A549 (cell line): ENCODE data around the gene HS3ST1. TPM values are rescaled to one million over a fixed set of nuclear protein-coding genes. Genes with fewer than 3 reads are reported as not detected.

ENCODE experiments used
- ATAC-seq, 2 experiments: fragments of 200-7000 bp in 1 of 2; fragments of >200 bp in 1 of 2; cut with Nextera tagmentation in 1 of 2; cut with Tn5 transposase in 1 of 2; 3 replicates each; pipeline versions ENCODE4 v1.8.0 to v1.9.1; 2018 to 2020; ENCODE audit warnings: mild to moderate bottlenecking in 1 of 2, moderate library complexity in 1 of 2
- CTCF ChIA-PET: fragments of 300-600 bp; sonication (Branson Sonifier 250); formaldehyde crosslinking; extraction: SDS; loops from one replicate; lab custom pipeline; 2021; ENCODE audit warnings: antibody characterized with exemption, inconsistent platforms; lab: Yijun Ruan, JAX
- POLR2A ChIA-PET: fragments of 350-600 bp; formaldehyde crosslinking; extraction: SDS; loops from one replicate; lab custom pipeline; 2021; ENCODE audit warnings: antibody characterized with exemption, inconsistent platforms; lab: Yijun Ruan, JAX
- DNase-seq, 2 experiments: peaks; one replicate each; pipeline versions ENCODE4 v3.0.0 to v3.0.0-alpha.2; 2011 to 2016; ENCODE audit warnings: low read depth in 1 of 2, low spot score in 1 of 2
- FAIRE-seq: peaks from 2 replicates; lab custom pipeline; 2011; peaks lifted over from hg19 to GRCh38; lab: Jason Lieb, UNC
- H3K27ac ChIP-seq, 2 experiments: fragments of >200 bp; sonication (Bioruptor Twin); formaldehyde crosslinking; 3 replicates each; pipeline ENCODE4 v1.5.1; 2016 to 2017
- H3K4me1 ChIP-seq: fragments of >200 bp; sonication (Bioruptor Twin); formaldehyde crosslinking; 3 replicates; pipeline ENCODE4 v1.6.1; 2016
- H3K4me2 ChIP-seq: fragments of >200 bp; sonication (Bioruptor Twin); formaldehyde crosslinking; 3 replicates; pipeline ENCODE4 v1.6.1; 2016
- H3K4me3 ChIP-seq: fragments of >200 bp; sonication (Bioruptor Twin); formaldehyde crosslinking; 3 replicates; pipeline ENCODE4 v1.5.1; 2016
- H3K9me3 ChIP-seq: fragments of >200 bp; sonication (Bioruptor Twin); formaldehyde crosslinking; 3 replicates; pipeline ENCODE4 v1.6.1; 2016
- CEBPB ChIP-seq, 2 experiments: fragments of >200 bp in 1 of 2; sonication (Bioruptor Twin) in 1 of 2; formaldehyde crosslinking in 1 of 2; IDR thresholded peaks; 2 replicates each; pipeline ENCODE4 v1.6.1; 2012 to 2016
- CHD2 ChIP-seq: fragments of 150-350 bp; IDR thresholded peaks from 2 replicates; pipeline ENCODE4 v1.6.1; 2014; ENCODE audit warnings: low read length; ENCODE audit not compliant: partially characterized antibody
- CHD4 ChIP-seq: fragments of 200-600 bp; sonication (generic); IDR thresholded peaks from 2 replicates; pipeline ENCODE4 v1.6.1; 2016; ENCODE audit warnings: antibody characterized with exemption, mild to moderate bottlenecking, borderline replicate concordance
- CTCF ChIP-seq: fragments of >200 bp; sonication (Bioruptor Twin); formaldehyde crosslinking; IDR thresholded peaks from 3 replicates; pipeline ENCODE4 v1.5.1; 2016
- FOSL2 ChIP-seq, 2 experiments: fragments of 450-650 bp in 1 of 2; fragments of >200 bp in 1 of 2; sonication (Bioruptor Twin) in 1 of 2; formaldehyde crosslinking; IDR thresholded peaks; 2 replicates each; pipeline versions ENCODE4 v1.5.0 to v1.6.1; 2016 to 2020; ENCODE audit warnings: mild to moderate bottlenecking in 1 of 2, moderate library complexity in 1 of 2
- JUNB ChIP-seq: fragments of >200 bp; sonication (Bioruptor Twin); formaldehyde crosslinking; IDR thresholded peaks from 2 replicates; pipeline ENCODE4 v1.6.1; 2016
- MYC ChIP-seq: IDR thresholded peaks from 2 replicates; pipeline ENCODE4 v1.6.1; 2012; ENCODE audit warnings: mild to moderate bottlenecking, inconsistent platforms, low read length, improper control_type of control experiment, borderline replicate concordance
- NFE2L2 ChIP-seq: fragments of 150-350 bp; conservative IDR thresholded peaks from 2 replicates; pipeline ENCODE4 v1.6.1; 2014; ENCODE audit warnings: low read length
- PBX3 ChIP-seq: IDR thresholded peaks from 2 replicates; pipeline ENCODE4 v1.6.1; 2012
- RAD21 ChIP-seq, 2 experiments: fragments of >200 bp in 1 of 2; sonication (Bioruptor Twin) in 1 of 2; formaldehyde crosslinking in 1 of 2; IDR thresholded peaks in 1 of 2; conservative IDR thresholded peaks in 1 of 2; 2 replicates in 1 of 2; 3 replicates in 1 of 2; pipeline ENCODE4 v1.6.1; 2012 to 2018; ENCODE audit warnings: inconsistent platforms in 1 of 2
- RARB ChIP-seq: fragments of 250-450 bp; sonication (Bioruptor Pico); IDR thresholded peaks from 2 replicates; pipeline ENCODE4 v1.8.0; 2021; ENCODE audit warnings: mild to moderate bottlenecking, moderate library complexity
- RCOR1 ChIP-seq: fragments of 150-350 bp; IDR thresholded peaks from 2 replicates; pipeline ENCODE4 v1.6.1; 2014; ENCODE audit warnings: antibody characterized with exemption, low read length, low read depth
- RFX5 ChIP-seq: fragments of 450-650 bp; IDR thresholded peaks from 2 replicates; pipeline ENCODE4 v1.7.1; 2014; ENCODE audit warnings: antibody characterized with exemption, mild to moderate bottlenecking, moderate library complexity
- RNF2 ChIP-seq: fragments of 200-600 bp; sonication (generic); IDR thresholded peaks from 2 replicates; pipeline ENCODE4 v1.6.1; 2016; ENCODE audit warnings: low read depth, mild to moderate bottlenecking, antibody characterized with exemption, moderate library complexity, borderline replicate concordance
- SMC3 ChIP-seq: fragments of >200 bp; sonication (Bioruptor Twin); formaldehyde crosslinking; IDR thresholded peaks from 3 replicates; pipeline ENCODE4 v1.6.1; 2018; ENCODE audit warnings: inconsistent platforms
- SREBF2 ChIP-seq: fragments of 450-650 bp; IDR thresholded peaks from 2 replicates; pipeline ENCODE4 v1.6.1; 2014; ENCODE audit warnings: mild to moderate bottlenecking, moderate library complexity
- ZFP36 ChIP-seq: fragments of 450-650 bp; IDR thresholded peaks from 2 replicates; pipeline ENCODE4 v1.6.1; 2014; ENCODE audit warnings: borderline replicate concordance; ENCODE audit not compliant: partially characterized antibody
- ZNF302 ChIP-seq: fragments of 250-450 bp; sonication (Bioruptor Pico); IDR thresholded peaks from 2 replicates; pipeline ENCODE4 v1.9.0; 2021; ENCODE audit warnings: inconsistent platforms, mild to moderate bottlenecking, moderate library complexity
- WGBS: methylation state at CpG from one replicate; pipeline ENCODE4 v1.1.6; 2017; ENCODE audit errors: missing lambda C conversion rate; 5-methylcytosine and 5-hydroxymethylcytosine counted together
- polyA plus RNA-seq, 4 experiments: library from polyadenylated mRNA; depleted of rRNA in 3 of 4; stranded (reverse); fragments of >200 nt; fragmentation: RNase III in 1 of 4; extraction: RNeasy Plus Mini Kit Qiagen cat#74134 plus additional on column Dnase treatment in 1 of 4; gene quantifications; 2 replicates in 3 of 4; 3 replicates in 1 of 4; pipeline ENCODE4 v1.2.3, GENCODE V29; 2011 to 2017

The HS3ST1 gene
- polyA plus RNA-seq, 2 of the 4 experiments (the other 2 are of a cell fraction), result 0.13 to 0.19 TPM

- no peak for TF ChIP-seq CTCF
- TF ChIP-seq RARB (CRISPR knock-in tag), result no peak
- no peak for TF ChIP-seq ZNF302 (CRISPR knock-in tag)
- no peak for TF ChIP-seq CHD2
- no peak for TF ChIP-seq SREBF2
- no peak for TF ChIP-seq RAD21 (conservative IDR thresholded peaks at IDR 0.05 in 1 of 2, IDR thresholded peaks at IDR 0.05 in 1 of 2)
- TF ChIP-seq NFE2L2, result no peak
- no peak for TF ChIP-seq MYC
- ChIA-PET CTCF (no interaction called here), POLR2A (no interaction called here)
- Histone ChIP-seq H3K27ac (no peak overlapping the region), H3K4me2 (no peak overlapping the region), H3K9me3 (no peaks in the 10 kb centered on the region), H3K4me3 (no peak overlapping the region), H3K4me1 (no peaks in the 10 kb centered on the region)
- no peak for DNase-seq
- no peak for ATAC-seq
- 50% methylated on average over 1 of the region's 1 CpG for WGBS
- FAIRE-seq, result no peak
Measured at GRCh38 chr4:11409632-11410031, 19.1 kb downstream of the HS3ST1 start.

GRCh38 chr4:11408233-11408967 lies 20.3 kb downstream of the HS3ST1 start:
- DNase-seq, result no peak
- 48% methylated on average over 5 of the region's 5 CpGs for WGBS
- H3K9me3 ChIP-seq, result no peaks in the 10 kb centered on the region
- POLR2A ChIA-PET, result no interaction called here
- CTCF ChIA-PET, result interaction anchor here (1.3 kb wide), 1 partner anchor 15 kb away, joined by 4 read pairs; no protein-coding TSS in a partner anchor
- no peak for FAIRE-seq
- no peak overlapping the region for H3K4me3 ChIP-seq
- TF ChIP-seq SREBF2 (no peak), RNF2 (no peak), FOSL2 (IDR thresholded peaks at IDR 0.05) (no peak), FOSL2 (CRISPR knock-in tag; IDR thresholded peaks at IDR 0.05) (no peak), MYC (no peak)
- TF ChIP-seq, all 56 proteins: peak for 0
- ATAC-seq, result no peak
- H3K4me1 ChIP-seq, result no peaks in the 10 kb centered on the region
- H3K4me2 ChIP-seq, result no peak overlapping the region
- H3K27ac ChIP-seq, result no peak overlapping the region

- no peaks in the 10 kb centered on the region for H3K9me3 ChIP-seq
- no peak for DNase-seq
- H3K4me3 ChIP-seq, result no peak overlapping the region
- H3K27ac ChIP-seq, result no peak overlapping the region
- WGBS, result 33% methylated on average over 3 of the region's 3 CpGs
- H3K4me1 ChIP-seq, result no peaks in the 10 kb centered on the region
- ChIA-PET CTCF (no interaction called here), POLR2A (no interaction called here)
- no peak overlapping the region for H3K4me2 ChIP-seq
- ATAC-seq, result no peak
- no peak for TF ChIP-seq RFX5
- no peak for TF ChIP-seq MYC
- no peak for TF ChIP-seq CTCF
- no peak for TF ChIP-seq CHD4
- TF ChIP-seq PBX3, result no peak
- TF ChIP-seq RCOR1, result no peak
- no peak for TF ChIP-seq ZFP36
- TF ChIP-seq JUNB, result no peak
- no peak for TF ChIP-seq SMC3
- no peak for TF ChIP-seq CEBPB (IDR thresholded peaks at IDR 0.05)
- no peak for FAIRE-seq
Measured at GRCh38 chr4:11407551-11407950, 21.1 kb downstream of the HS3ST1 start.
